Ascending aorta (tissue), 2 donors: Measurements from ENCODE around the gene TSPEAR. TPM values are rescaled to one million over a fixed set of nuclear protein-coding genes. Genes with fewer than 3 reads are reported as not detected.

Experiments
- DNase-seq, 2 donors: peaks; one replicate each; pipeline ENCODE4 v3.0.0-alpha.2; 2019; ENCODE audit warnings: low spot score in 2 of 2
- H3K27ac ChIP-seq, 2 donors: fragments of 200-600 bp; sonication (generic); one replicate each; pipeline ENCODE4 v1.5.1; 2016 to 2017; ENCODE audit warnings: mild to moderate bottlenecking in 1 of 2
- H3K27me3 ChIP-seq: fragments of 200-600 bp; sonication (generic); one replicate; pipeline ENCODE4 v1.5.1; 2017
- H3K36me3 ChIP-seq, 2 donors: fragments of 200-600 bp; sonication (generic); one replicate each; pipeline ENCODE4 v1.5.1; 2016
- H3K4me1 ChIP-seq, 2 donors: fragments of 200-600 bp; sonication (generic); one replicate each; pipeline ENCODE4 v1.5.1; 2016 to 2017; ENCODE audit warnings: mild to moderate bottlenecking in 1 of 2
- H3K4me3 ChIP-seq, 2 donors: fragments of 200-600 bp; sonication (generic); one replicate each; pipeline ENCODE4 v1.5.1; 2016 to 2017; ENCODE audit warnings: mild to moderate bottlenecking in 1 of 2
- H3K9me3 ChIP-seq, 2 donors: fragments of 200-600 bp; sonication (generic); one replicate each; pipeline ENCODE4 v1.5.1; 2016
- intact Hi-C: fragments of 100-400 bp; cut with DNase I; formaldehyde crosslinking; loops from one replicate; pipeline ENCODE4 v1.15.1; 2023
- total RNA-seq: library from RNA; depleted of rRNA; stranded (reverse); fragments of >200 nt; gene quantifications from one replicate; pipeline ENCODE4 v1.1.0, GENCODE V29; 2016
- TF ChIP-seq, protein P1 (sequence below), 3 experiments: fragments of 200-600 bp in 2 of 3; fragments of 450-650 bp in 1 of 3; sonication (generic) in 2 of 3; IDR thresholded peaks; one replicate each; pipeline ENCODE4 v1.5.1; 2016 to 2019; ENCODE audit warnings: antibody characterized with exemption in 3 of 3, mild to moderate bottlenecking in 1 of 3, moderate library complexity in 1 of 3

TSPEAR gene
- total RNA-seq, 1 donor from 2014 or later = not detected

DNA sequence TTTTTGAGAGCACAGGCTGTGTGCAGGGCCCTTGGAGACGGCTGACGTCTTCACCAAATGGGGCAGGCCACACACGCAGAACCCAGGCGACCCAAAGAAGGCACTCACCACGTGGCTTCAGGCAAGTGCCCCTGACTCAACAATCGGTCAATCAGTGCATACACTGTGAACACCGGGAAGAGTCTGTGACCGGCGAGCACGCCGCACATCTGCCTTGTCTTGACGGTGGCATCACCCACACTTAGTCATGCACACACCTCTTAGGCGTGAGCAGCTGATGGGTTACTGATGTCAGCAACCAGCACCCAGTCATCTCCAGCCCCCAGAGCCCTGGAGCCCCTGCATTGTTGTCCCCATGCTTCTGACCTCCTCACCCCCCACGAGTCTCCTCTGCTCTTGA lies 261.0 kb downstream of the TSPEAR start:
- Histone ChIP-seq H3K36me3 (no peaks in the 10 kb centered on the region), H3K4me3 (no peak overlapping the region), H3K27me3 (no peaks in the 10 kb centered on the region), H3K4me1 (no peaks in the 10 kb centered on the region), H3K9me3 (no peaks in the 10 kb centered on the region), H3K27ac (no peak overlapping the region)
- DNase-seq = no peak
- intact Hi-C loops = no loop called here
- TF ChIP-seq, protein P1, sequence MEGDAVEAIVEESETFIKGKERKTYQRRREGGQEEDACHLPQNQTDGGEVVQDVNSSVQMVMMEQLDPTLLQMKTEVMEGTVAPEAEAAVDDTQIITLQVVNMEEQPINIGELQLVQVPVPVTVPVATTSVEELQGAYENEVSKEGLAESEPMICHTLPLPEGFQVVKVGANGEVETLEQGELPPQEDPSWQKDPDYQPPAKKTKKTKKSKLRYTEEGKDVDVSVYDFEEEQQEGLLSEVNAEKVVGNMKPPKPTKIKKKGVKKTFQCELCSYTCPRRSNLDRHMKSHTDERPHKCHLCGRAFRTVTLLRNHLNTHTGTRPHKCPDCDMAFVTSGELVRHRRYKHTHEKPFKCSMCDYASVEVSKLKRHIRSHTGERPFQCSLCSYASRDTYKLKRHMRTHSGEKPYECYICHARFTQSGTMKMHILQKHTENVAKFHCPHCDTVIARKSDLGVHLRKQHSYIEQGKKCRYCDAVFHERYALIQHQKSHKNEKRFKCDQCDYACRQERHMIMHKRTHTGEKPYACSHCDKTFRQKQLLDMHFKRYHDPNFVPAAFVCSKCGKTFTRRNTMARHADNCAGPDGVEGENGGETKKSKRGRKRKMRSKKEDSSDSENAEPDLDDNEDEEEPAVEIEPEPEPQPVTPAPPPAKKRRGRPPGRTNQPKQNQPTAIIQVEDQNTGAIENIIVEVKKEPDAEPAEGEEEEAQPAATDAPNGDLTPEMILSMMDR (IDR thresholded peaks at IDR 0.05) = no peak

GRCh38 chr21:44449473-44450363 lies 261.7 kb downstream of the TSPEAR start:
- TF ChIP-seq, protein P1 (IDR thresholded peaks at IDR 0.05) = no peak
- H3K36me3 ChIP-seq = no peaks in the 10 kb centered on the region
- H3K27me3 ChIP-seq = no peaks in the 10 kb centered on the region
- intact Hi-C loops = no loop called here
- H3K27ac ChIP-seq = no peak overlapping the region
- no peak overlapping the region for H3K4me3 ChIP-seq
- H3K9me3 ChIP-seq = no peaks in the 10 kb centered on the region
- no peaks in the 10 kb centered on the region for H3K4me1 ChIP-seq
- no peak for DNase-seq

DNA sequence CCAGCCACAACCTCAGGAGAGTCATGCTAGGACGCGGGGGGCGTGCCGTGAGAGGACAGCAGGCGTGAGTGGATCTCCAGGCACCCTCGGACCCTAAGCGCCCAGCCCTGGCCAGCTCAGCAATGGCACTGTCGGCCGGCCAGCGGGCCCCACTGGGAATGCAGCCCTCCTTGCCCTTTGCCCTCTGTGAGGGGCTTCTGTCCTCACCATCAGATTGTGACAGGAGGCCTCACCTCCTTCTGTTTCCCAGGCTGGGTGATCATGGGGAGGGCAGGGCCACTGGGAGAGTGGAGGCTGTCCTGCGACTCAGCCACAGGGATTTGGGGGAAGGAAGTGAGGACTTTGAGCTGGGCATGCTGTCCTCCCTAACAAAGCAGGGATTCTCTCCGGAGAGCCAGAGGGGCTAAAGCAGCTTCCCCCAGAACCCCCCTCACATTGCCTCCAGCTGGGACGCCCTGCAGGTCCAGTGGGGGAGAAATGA lies 262.7 kb downstream of the TSPEAR start:
- TF ChIP-seq, protein P1 (IDR thresholded peaks at IDR 0.05) = no peak
- Histone ChIP-seq H3K27me3 (no peaks in the 10 kb centered on the region), H3K9me3 (no peaks in the 10 kb centered on the region), H3K4me1 (no peaks in the 10 kb centered on the region), H3K27ac (no peak overlapping the region), H3K4me3 (no peak overlapping the region), H3K36me3 (no peaks in the 10 kb centered on the region)
- no peak for DNase-seq
- intact Hi-C loops = no loop called here

Other genes starting within 250 kb of the TSPEAR start
- gene KRTAP10-1, start 171.4 kb downstream of the TSPEAR start, total RNA-seq = not detected
- not detected for gene KRTAP10-2, start 160.1 kb downstream of the TSPEAR start, total RNA-seq
- not detected for gene KRTAP10-3, start 152.8 kb downstream of the TSPEAR start, total RNA-seq
- not detected for gene KRTAP10-4, start 137.8 kb downstream of the TSPEAR start, total RNA-seq
- not detected for gene KRTAP10-5, start 131.0 kb downstream of the TSPEAR start, total RNA-seq
- not detected for gene KRTAP10-6, start 119.1 kb downstream of the TSPEAR start, total RNA-seq
- gene KRTAP10-7, start 111.0 kb downstream of the TSPEAR start, total RNA-seq = not detected
- not detected for gene KRTAP10-8, start 99.5 kb downstream of the TSPEAR start, total RNA-seq
- not detected for gene KRTAP10-9, start 84.5 kb downstream of the TSPEAR start, total RNA-seq
- not detected for gene KRTAP10-10, start 74.2 kb downstream of the TSPEAR start, total RNA-seq
- gene KRTAP10-11, start 65.2 kb downstream of the TSPEAR start, total RNA-seq = not detected
- gene KRTAP12-4, start 56.9 kb downstream of the TSPEAR start, total RNA-seq = not detected
- not detected for gene KRTAP12-3, start 53.6 kb downstream of the TSPEAR start, total RNA-seq
- gene KRTAP12-2, start 44.6 kb downstream of the TSPEAR start, total RNA-seq = not detected
- not detected for gene KRTAP12-1, start 29.4 kb downstream of the TSPEAR start, total RNA-seq
- not detected for gene KRTAP10-12, start 14.4 kb downstream of the TSPEAR start, total RNA-seq
- 58.1 TPM for gene UBE2G2, start 90.2 kb upstream of the TSPEAR start, total RNA-seq
- gene SUMO3, start 106.5 kb upstream of the TSPEAR start, total RNA-seq = 69.2 TPM
- 468 TPM for gene PTTG1IP, start 162.1 kb upstream of the TSPEAR start, total RNA-seq
- gene ITGB2, start 209.3 kb upstream of the TSPEAR start, total RNA-seq = 65.5 TPM
- 0.75 TPM for gene SLX9, start 228.5 kb upstream of the TSPEAR start, total RNA-seq